Hepatocyte (in vitro differentiated cells): ENCODE measurements around the gene AIF1. TPM values are rescaled to one million over a fixed set of nuclear protein-coding genes. Genes with fewer than 3 reads are reported as not detected.

Source experiments
- DNase-seq: peaks from one replicate; pipeline ENCODE4 v3.0.0-alpha.2; 2016; ENCODE audit warnings: low spot score
- H2AFZ ChIP-seq: fragments of 200-600 bp; sonication (generic); 2 replicates; pipeline ENCODE4 v1.6.0; 2016; ENCODE audit warnings: antibody characterized with exemption, mild to moderate bottlenecking
- H3K27ac ChIP-seq: fragments of 200-600 bp; sonication (generic); 2 replicates; pipeline ENCODE4 v1.5.1; 2016; ENCODE audit warnings: mild to moderate bottlenecking
- H3K27me3 ChIP-seq: fragments of 200-600 bp; sonication (generic); 2 replicates; pipeline ENCODE4 v1.6.1; 2016
- H3K36me3 ChIP-seq: fragments of 200-600 bp; sonication (generic); replicated peaks from 2 replicates; pipeline ENCODE4 v1.5.1; 2016; ENCODE audit warnings: low read depth; ENCODE audit not compliant: insufficient read depth
- H3K4me1 ChIP-seq: fragments of 200-600 bp; sonication (generic); 2 replicates; pipeline ENCODE4 v1.5.1; 2016; ENCODE audit warnings: mild to moderate bottlenecking, moderate library complexity; ENCODE audit not compliant: insufficient read depth
- H3K4me2 ChIP-seq: fragments of 200-600 bp; sonication (generic); 2 replicates; pipeline ENCODE4 v1.6.0; 2016
- H3K4me3 ChIP-seq: fragments of 200-600 bp; sonication (generic); 2 replicates; pipeline ENCODE4 v1.5.1; 2016; ENCODE audit warnings: mild to moderate bottlenecking
- H3K79me2 ChIP-seq: fragments of 200-600 bp; sonication (generic); 2 replicates; pipeline ENCODE4 v1.6.0; 2017; ENCODE audit warnings: mild to moderate bottlenecking
- H3K9me2 ChIP-seq: fragments of 200-600 bp; sonication (generic); replicated peaks from 2 replicates; pipeline ENCODE4 v1.6.0; 2017; ENCODE audit warnings: mild to moderate bottlenecking; ENCODE audit not compliant: insufficient read depth
- H3K9me3 ChIP-seq: fragments of 200-600 bp; sonication (generic); 2 replicates; pipeline ENCODE4 v1.5.1; 2016; ENCODE audit warnings: low read depth, mild to moderate bottlenecking
- H4K20me1 ChIP-seq: fragments of 200-600 bp; sonication (generic); 2 replicates; pipeline ENCODE4 v1.6.0; 2016; ENCODE audit warnings: mild to moderate bottlenecking; ENCODE audit not compliant: insufficient read depth, poor library complexity, severe bottlenecking
- CTCF ChIP-seq: fragments of 200-600 bp; sonication (generic); IDR thresholded peaks from 2 replicates; pipeline ENCODE4 v1.5.1; 2016; ENCODE audit warnings: antibody characterized with exemption, mild to moderate bottlenecking; ENCODE audit not compliant: poor library complexity
- EZH2 ChIP-seq: fragments of 200-600 bp; sonication (generic); IDR thresholded peaks from 2 replicates; pipeline ENCODE4 v1.6.1; 2016; ENCODE audit warnings: antibody characterized with exemption, mild to moderate bottlenecking, borderline replicate concordance
- EZH2phosphoT487 ChIP-seq: fragments of 200-600 bp; sonication (generic); IDR thresholded peaks from one replicate; pipeline ENCODE4 v1.6.1; 2018; ENCODE audit warnings: antibody characterized with exemption, mild to moderate bottlenecking, low read depth, moderate library complexity; ENCODE audit not compliant: unreplicated experiment, severe bottlenecking
- WGBS: methylation state at CpG from one replicate; pipeline ENCODE4 v1.1.6; 2016; ENCODE audit warnings: low lambda C conversion rate; ENCODE audit errors: missing lambda C conversion rate; 5-methylcytosine and 5-hydroxymethylcytosine counted together
- polyA plus RNA-seq: library from polyadenylated mRNA; unstranded; fragments of >200 nt; fragmentation: Nextera tagmentation; extraction: Ambion mirVana; gene quantifications from 2 replicates; pipeline ENCODE4 v1.2.1, GENCODE V29; 2016
- total RNA-seq: library from RNA; depleted of rRNA; stranded (reverse); fragments of >200 nt; gene quantifications from 2 replicates; pipeline ENCODE4 v1.2.3, GENCODE V29; 2014

The AIF1 gene
- total and polyA plus RNA-seq, 2 experiments from 2014 or later = 4.6 to 7.2 TPM

DNA sequence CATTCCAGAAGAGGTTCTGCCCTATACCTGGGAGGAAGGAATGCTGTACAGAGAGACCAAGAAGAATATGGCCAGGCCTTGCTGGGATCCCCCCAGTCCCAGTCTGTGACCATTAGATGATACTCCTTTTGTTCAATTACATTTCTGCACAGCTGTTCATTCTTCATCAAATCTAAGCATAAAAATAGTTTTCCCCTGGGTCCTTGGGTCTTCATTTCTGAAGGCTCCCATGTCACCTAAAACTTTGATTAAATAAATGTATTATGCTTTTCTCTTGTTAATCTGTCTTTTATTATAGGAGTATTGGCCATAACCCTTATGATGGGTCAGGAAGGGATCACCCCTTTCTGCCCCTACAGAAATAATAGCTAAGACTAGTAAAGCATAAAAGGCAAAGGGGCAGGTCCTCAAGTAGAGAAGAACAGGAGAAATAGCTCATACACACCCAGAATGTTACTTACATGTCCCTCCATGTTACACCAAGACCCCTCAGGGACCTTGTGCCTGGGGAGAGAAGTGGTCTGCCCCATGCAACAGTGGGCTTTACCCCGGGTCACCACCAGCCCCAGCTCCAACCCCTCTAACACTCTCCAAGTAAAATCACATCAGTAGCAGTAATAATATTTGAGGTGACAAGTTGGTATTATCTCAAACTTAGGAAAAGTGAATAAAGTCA lies 45.0 kb upstream of the AIF1 start:
- no peaks in the 10 kb centered on the region for H3K9me3 ChIP-seq
- no peak overlapping the region for H2AFZ ChIP-seq
- no peak for DNase-seq
- no peak overlapping the region for H3K4me3 ChIP-seq
- H3K9me2 ChIP-seq = no peaks in the 10 kb centered on the region
- WGBS = 91% methylated on average over 1 of the region's 1 CpG
- H3K27ac ChIP-seq = no peak overlapping the region
- peaks cover 6% of the 10 kb centered on the region for H3K27me3 ChIP-seq
- no peaks in the 10 kb centered on the region for H4K20me1 ChIP-seq
- no peak overlapping the region for H3K4me2 ChIP-seq
- H3K79me2 ChIP-seq = no peaks in the 10 kb centered on the region
- TF ChIP-seq EZH2phosphoT487 (no peak), EZH2 (no peak), CTCF (no peak)
- no peaks in the 10 kb centered on the region for H3K36me3 ChIP-seq
- no peaks in the 10 kb centered on the region for H3K4me1 ChIP-seq

DNA sequence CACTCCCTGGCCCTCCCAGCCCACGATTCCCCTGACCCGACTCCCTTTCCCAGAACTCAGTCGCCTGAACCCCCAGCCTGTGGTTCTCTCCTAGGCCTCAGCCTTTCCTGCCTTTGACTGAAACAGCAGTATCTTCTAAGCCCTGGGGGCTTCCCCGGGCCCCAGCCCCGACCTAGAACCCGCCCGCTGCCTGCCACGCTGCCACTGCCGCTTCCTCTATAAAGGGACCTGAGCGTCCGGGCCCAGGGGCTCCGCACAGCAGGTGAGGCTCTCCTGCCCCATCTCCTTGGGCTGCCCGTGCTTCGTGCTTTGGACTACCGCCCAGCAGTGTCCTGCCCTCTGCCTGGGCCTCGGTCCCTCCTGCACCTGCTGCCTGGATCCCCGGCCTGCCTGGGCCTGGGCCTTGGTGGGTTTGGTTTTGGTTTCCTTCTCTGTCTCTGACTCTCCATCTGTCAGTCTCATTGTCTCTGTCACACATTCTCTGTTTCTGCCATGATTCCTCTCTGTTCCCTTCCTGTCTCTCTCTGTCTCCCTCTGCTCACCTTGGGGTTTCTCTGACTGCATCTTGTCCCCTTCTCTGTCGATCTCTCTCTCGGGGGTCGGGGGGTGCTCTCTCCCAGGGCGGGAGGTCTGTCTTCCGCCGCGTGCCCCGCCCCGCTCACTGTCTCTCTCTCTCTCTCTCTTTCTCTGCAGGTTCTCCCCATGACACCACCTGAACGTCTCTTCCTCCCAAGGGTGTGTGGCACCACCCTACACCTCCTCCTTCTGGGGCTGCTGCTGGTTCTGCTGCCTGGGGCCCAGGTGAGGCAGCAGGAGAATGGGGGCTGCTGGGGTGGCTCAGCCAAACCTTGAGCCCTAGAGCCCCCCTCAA lies 42.8 kb upstream of the AIF1 start, which contains the start of gene LTA:
LTA (plus strand) TSS at position 249 of the 871 bp plus-strand sequence; CDS start at position 703, 454 bp downstream.
- H3K4me1 ChIP-seq = no peaks in the 10 kb centered on the region
- H3K27me3 ChIP-seq = peaks cover 6% of the 10 kb centered on the region
- H3K9me3 ChIP-seq = no peaks in the 10 kb centered on the region
- H4K20me1 ChIP-seq = no peaks in the 10 kb centered on the region
- H3K79me2 ChIP-seq = no peaks in the 10 kb centered on the region
- no peaks in the 10 kb centered on the region for H3K36me3 ChIP-seq
- no peak within 1 kb of the TSS for H2AFZ ChIP-seq
- no peak within 1 kb of the TSS for H3K27ac ChIP-seq
- DNase-seq = no peak
- H3K4me3 ChIP-seq = no peak within 1 kb of the TSS
- no peak within 1 kb of the TSS for H3K4me2 ChIP-seq
- no peaks in the 10 kb centered on the region for H3K9me2 ChIP-seq
- WGBS = 84% methylated on average over 26 of the region's 27 CpGs
- TF ChIP-seq CTCF (no peak), EZH2 (no peak), EZH2phosphoT487 (no peak)

- H4K20me1 ChIP-seq = no peaks in the 10 kb centered on the region
- H3K9me3 ChIP-seq = no peaks in the 10 kb centered on the region
- H2AFZ ChIP-seq = no peak overlapping the region
- no peak overlapping the region for H3K4me2 ChIP-seq
- H3K4me1 ChIP-seq = no peaks in the 10 kb centered on the region
- H3K27ac ChIP-seq = no peak overlapping the region
- 86% methylated on average over 9 of the region's 9 CpGs for WGBS
- no peak overlapping the region for H3K4me3 ChIP-seq
- TF ChIP-seq EZH2phosphoT487 (no peak), EZH2 (no peak), CTCF (no peak)
- H3K79me2 ChIP-seq = no peaks in the 10 kb centered on the region
- no peaks in the 10 kb centered on the region for H3K36me3 ChIP-seq
- no peaks in the 10 kb centered on the region for H3K9me2 ChIP-seq
- H3K27me3 ChIP-seq = peaks cover 3% of the 10 kb centered on the region
- DNase-seq = no peak
These were observed 41.6 kb upstream of the AIF1 start for GRCh38 chr6:31573239-31574105.
